Adrenal gland (tissue), 12 donors: ENCODE measurements around the gene ABTB2. TPM values are rescaled to one million over a fixed set of nuclear protein-coding genes. Genes with fewer than 3 reads are reported as not detected.

ENCODE experiments used
- DNase-seq, 7 donors: peaks; one replicate each; pipeline ENCODE4 v3.0.0-alpha.2; 2019 to 2020
- H3K27ac ChIP-seq, 5 donors: fragments of 200-600 bp; sonication (generic) in 4 of 5; 1 replicate in 3 of 5; 2 replicates in 2 of 5; pipeline versions ENCODE4 v1.5.1 to v1.8.0; 2016 to 2020; ENCODE audit warnings: mild to moderate bottlenecking in 1 of 5
- H3K27me3 ChIP-seq: fragments of 200-600 bp; 2 replicates; pipeline ENCODE4 v1.8.0; 2021
- H3K36me3 ChIP-seq, 2 donors: fragments of 200-600 bp; replicated peaks in 1 of 2; 1 replicate in 1 of 2; 2 replicates in 1 of 2; pipeline versions ENCODE4 v1.5.1 to v1.8.0; 2018 to 2022
- H3K4me1 ChIP-seq, 2 donors: fragments of 200-600 bp; replicated peaks in 1 of 2; 1 replicate in 1 of 2; 2 replicates in 1 of 2; pipeline versions ENCODE4 v1.5.1 to v1.8.0; 2018 to 2021
- H3K4me3 ChIP-seq, 4 donors: fragments of 200-600 bp; sonication (generic) in 3 of 4; one replicate each; pipeline ENCODE4 v1.5.1; 2016 to 2018
- H3K9me3 ChIP-seq, 3 donors: fragments of 200-600 bp; sonication (generic) in 1 of 3; replicated peaks in 1 of 3; 1 replicate in 2 of 3; 2 replicates in 1 of 3; pipeline versions ENCODE4 v1.5.1 to v1.8.0; 2016 to 2021
- POLR2A ChIP-seq, 2 donors: fragments of 450-650 bp; IDR thresholded peaks; one replicate each; pipeline ENCODE4 v1.6.1; 2017; ENCODE audit warnings: antibody characterized with exemption in 2 of 2, mild to moderate bottlenecking in 2 of 2, moderate library complexity in 1 of 2
- WGBS, 4 donors: extraction: QIAGEN DNeasy Blood & Tissue Kit in 2 of 4; methylation state at CpG; one replicate each; pipeline versions ENCODE4 v1.1.5 to v1.1.7; 2013 to 2017; 5-methylcytosine and 5-hydroxymethylcytosine counted together
- intact Hi-C, 2 donors: fragments of 100-400 bp; cut with DNase I; formaldehyde crosslinking; loops; one replicate each; pipeline versions ENCODE4 v1.14.1 to v1.15.0; 2022 to 2023
- polyA plus RNA-seq, 3 donors: library from polyadenylated mRNA; stranded (reverse); fragments of 200-250 nt in 2 of 3; fragments of 350-450 nt in 1 of 3; fragmentation: Illumina TruSeq in 1 of 3; extraction: RNeasy Lipid Tissue Mini Kit (QIAGEN cat#74804) in 1 of 3; gene quantifications; one replicate each; pipeline ENCODE4 v1.2.3, GENCODE V29; 2013 to 2014
- total RNA-seq, 9 donors: library from RNA; depleted of rRNA in 4 of 9; stranded (reverse); fragments of >200 nt in 4 of 9; fragments of 120-200 nt in 1 of 9; fragmentation: NEBNext Ultra II Directional in 1 of 9; extraction: Animal tissue kit (Norgen Biotek cat#: 25700) in 1 of 9; gene quantifications; one replicate each; pipeline versions ENCODE4 v1.1.0 to v1.2.4, GENCODE V29; 2013 to 2023
- TF ChIP-seq, protein P1 (sequence below), 6 experiments: fragments of 450-650 bp in 4 of 6; fragments of 200-600 bp in 2 of 6; sonication (generic) in 1 of 6; IDR thresholded peaks; 1 replicate in 5 of 6; 2 replicates in 1 of 6; pipeline versions ENCODE4 v1.5.1 to v1.8.0; 2016 to 2021; ENCODE audit warnings: antibody characterized with exemption in 6 of 6, mild to moderate bottlenecking in 2 of 6, moderate library complexity in 1 of 6
- donor health status: healthy with polysubstance abuse.
- donor health status: Bipolar disorder and iron deficiency.
- donor health status: DM: yes; HTN: yes; CAD: no.
- donor health status: DM: no; HTN: no; CAD: no.
- donor health status: DM: no; HTN: no; CAD: no.
- donor health status: DM: yes; HTN: yes; CAD: no.

Gene ABTB2
- total and polyA plus RNA-seq, 12 donors = 1.9 to 32.3 (median 6.1) TPM

- Histone ChIP-seq H3K4me1 (no peaks in the 10 kb centered on the region), H3K27ac (no peak overlapping the region), H3K36me3 (no peaks in the 10 kb centered on the region), H3K4me3 (no peak overlapping the region), H3K27me3 (no peaks in the 10 kb centered on the region), H3K9me3 (no peaks in the 10 kb centered on the region)
- 52 to 79% (median 71%) methylated on average over 5 of the region's 5 CpGs for WGBS, 4 donors
- no peak for TF ChIP-seq POLR2A (IDR thresholded peaks at IDR 0.05)
- TF ChIP-seq, protein P1, sequence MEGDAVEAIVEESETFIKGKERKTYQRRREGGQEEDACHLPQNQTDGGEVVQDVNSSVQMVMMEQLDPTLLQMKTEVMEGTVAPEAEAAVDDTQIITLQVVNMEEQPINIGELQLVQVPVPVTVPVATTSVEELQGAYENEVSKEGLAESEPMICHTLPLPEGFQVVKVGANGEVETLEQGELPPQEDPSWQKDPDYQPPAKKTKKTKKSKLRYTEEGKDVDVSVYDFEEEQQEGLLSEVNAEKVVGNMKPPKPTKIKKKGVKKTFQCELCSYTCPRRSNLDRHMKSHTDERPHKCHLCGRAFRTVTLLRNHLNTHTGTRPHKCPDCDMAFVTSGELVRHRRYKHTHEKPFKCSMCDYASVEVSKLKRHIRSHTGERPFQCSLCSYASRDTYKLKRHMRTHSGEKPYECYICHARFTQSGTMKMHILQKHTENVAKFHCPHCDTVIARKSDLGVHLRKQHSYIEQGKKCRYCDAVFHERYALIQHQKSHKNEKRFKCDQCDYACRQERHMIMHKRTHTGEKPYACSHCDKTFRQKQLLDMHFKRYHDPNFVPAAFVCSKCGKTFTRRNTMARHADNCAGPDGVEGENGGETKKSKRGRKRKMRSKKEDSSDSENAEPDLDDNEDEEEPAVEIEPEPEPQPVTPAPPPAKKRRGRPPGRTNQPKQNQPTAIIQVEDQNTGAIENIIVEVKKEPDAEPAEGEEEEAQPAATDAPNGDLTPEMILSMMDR (IDR thresholded peaks at IDR 0.05) = no peak
- no peak for DNase-seq
- intact Hi-C loops = no loop called here
Measured at GRCh38 chr11:34382532-34383276, 24.9 kb upstream of the ABTB2 start.

DNA sequence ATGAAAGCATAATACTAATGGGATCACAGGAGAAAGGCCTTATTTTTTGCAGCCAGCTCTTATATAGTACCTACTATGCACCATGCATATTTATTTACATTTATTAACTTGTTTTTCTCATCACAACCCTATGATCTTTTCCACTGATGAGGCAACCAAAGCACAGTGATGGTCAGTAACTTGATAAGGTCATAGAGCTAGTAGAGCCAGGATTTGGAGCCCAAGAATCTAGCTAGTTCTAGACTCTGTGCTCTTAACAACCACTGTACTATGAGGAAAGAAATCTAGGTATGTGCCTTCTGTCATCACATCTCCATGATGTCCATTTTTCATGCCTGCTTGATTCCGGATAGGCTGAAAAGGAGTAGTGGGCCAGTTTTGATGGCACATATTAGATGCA, 24.0 kb upstream of the ABTB2 start:
- Histone ChIP-seq H3K4me1 (no peaks in the 10 kb centered on the region), H3K4me3 (no peak overlapping the region), H3K36me3 (no peaks in the 10 kb centered on the region), H3K27ac (no peak overlapping the region), H3K27me3 (no peaks in the 10 kb centered on the region), H3K9me3 (peaks cover 0 to 6% (median 0%) of the 10 kb centered on the region in 3 donors)
- 55 to 100% (median 88%) methylated on average over 1 of the region's 1 CpG for WGBS, 4 donors
- no peak for TF ChIP-seq POLR2A (IDR thresholded peaks at IDR 0.05)
- TF ChIP-seq, protein P1 (IDR thresholded peaks at IDR 0.05) = no peak
- intact Hi-C loops = no loop called here
- DNase-seq = no peak

- intact Hi-C loops = no loop called here
- peaks cover 0 to 11% (median 0%) of the 10 kb centered on the region in 3 donors for H3K9me3 ChIP-seq
- H3K4me3 ChIP-seq = no peak overlapping the region
- H3K36me3 ChIP-seq = no peaks in the 10 kb centered on the region
- TF ChIP-seq, protein P1 (IDR thresholded peaks at IDR 0.05) = no peak
- no peak for TF ChIP-seq POLR2A (IDR thresholded peaks at IDR 0.05)
- H3K4me1 ChIP-seq = no peaks in the 10 kb centered on the region
- H3K27me3 ChIP-seq = no peaks in the 10 kb centered on the region
- DNase-seq = no peak
- H3K27ac ChIP-seq = no peak overlapping the region
- 26 to 48% (median 32%) methylated on average over 2 of the region's 2 CpGs for WGBS, 4 donors
Measured at GRCh38 chr11:34380696-34381095, 22.9 kb upstream of the ABTB2 start.

DNA sequence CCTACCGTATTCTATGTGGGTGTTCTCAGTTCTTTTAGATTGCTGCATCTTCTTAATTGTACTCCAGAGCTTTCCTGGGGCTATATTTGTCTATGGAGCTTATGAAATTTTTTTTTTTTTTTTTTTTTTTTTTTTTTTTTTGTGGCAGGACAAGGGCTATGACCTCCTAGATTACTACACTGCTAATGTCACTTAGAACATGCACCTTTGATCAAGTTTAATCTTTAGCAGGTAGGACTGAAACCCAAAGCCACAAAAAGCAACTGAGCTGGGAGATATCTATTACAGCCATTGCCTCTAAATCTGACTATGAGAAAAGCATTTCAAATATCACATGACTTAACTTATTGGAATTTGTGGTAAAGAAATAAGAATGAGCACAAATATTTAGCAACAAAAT, 21.7 kb upstream of the ABTB2 start:
- Histone ChIP-seq H3K27ac (no peak overlapping the region), H3K27me3 (no peaks in the 10 kb centered on the region), H3K36me3 (no peaks in the 10 kb centered on the region), H3K4me1 (no peaks in the 10 kb centered on the region), H3K9me3 (peaks cover 0 to 11% (median 0%) of the 10 kb centered on the region in 3 donors), H3K4me3 (no peak overlapping the region)
- no peak for TF ChIP-seq POLR2A (IDR thresholded peaks at IDR 0.05)
- TF ChIP-seq, protein P1 (IDR thresholded peaks at IDR 0.05) = no peak
- intact Hi-C loops = no loop called here
- DNase-seq = no peak
- WGBS, 4 donors = 54 to 74% (median 64%) methylated on average over 1 of the region's 1 CpG
